ENCODE results near the gene SCRN2.
A peak's percentile ranks its signal among the peaks of the same experiment; 100 is the strongest.

SCRN2 gene

DNA sequence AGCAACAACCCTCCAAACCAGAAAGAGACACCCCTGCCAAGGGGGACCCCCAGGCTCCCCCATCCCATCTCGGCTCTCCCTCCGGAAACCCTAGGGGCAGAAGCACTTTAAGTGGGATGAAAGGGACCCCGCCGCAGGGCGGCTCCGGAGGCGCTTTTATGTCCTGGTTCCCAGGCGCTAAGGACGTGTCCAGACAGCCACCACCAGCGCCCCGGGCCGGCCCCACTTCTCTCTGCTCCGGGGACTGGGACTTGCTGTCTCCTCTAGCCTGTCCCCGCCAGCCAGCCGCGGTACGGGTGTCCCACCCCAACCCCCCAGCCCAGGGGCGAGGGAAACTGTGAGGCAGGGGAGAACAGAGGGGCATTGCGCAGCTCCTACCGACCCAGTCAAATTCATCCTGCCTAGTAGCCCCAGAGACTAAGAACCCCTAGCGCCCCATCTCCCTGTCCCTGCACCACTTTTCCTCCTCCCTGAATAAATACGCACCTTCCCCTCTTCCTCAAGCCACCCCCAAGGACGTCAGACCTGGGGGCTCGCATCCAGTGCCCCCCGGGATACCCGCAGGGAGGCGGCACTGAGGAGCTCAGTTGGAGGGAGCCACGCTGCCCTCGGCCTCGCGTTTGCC, 5.8 kb upstream of the SCRN2 start:
- FAIRE-seq (no peak), DNase-seq (ENCODE audit: low spot score) (no peak)

GRCh38 chr17:47845716-47846075, 4.6 kb upstream of the SCRN2 start:
- FAIRE-seq = no peak
- no peak for DNase-seq (ENCODE audit: low spot score)

DNA sequence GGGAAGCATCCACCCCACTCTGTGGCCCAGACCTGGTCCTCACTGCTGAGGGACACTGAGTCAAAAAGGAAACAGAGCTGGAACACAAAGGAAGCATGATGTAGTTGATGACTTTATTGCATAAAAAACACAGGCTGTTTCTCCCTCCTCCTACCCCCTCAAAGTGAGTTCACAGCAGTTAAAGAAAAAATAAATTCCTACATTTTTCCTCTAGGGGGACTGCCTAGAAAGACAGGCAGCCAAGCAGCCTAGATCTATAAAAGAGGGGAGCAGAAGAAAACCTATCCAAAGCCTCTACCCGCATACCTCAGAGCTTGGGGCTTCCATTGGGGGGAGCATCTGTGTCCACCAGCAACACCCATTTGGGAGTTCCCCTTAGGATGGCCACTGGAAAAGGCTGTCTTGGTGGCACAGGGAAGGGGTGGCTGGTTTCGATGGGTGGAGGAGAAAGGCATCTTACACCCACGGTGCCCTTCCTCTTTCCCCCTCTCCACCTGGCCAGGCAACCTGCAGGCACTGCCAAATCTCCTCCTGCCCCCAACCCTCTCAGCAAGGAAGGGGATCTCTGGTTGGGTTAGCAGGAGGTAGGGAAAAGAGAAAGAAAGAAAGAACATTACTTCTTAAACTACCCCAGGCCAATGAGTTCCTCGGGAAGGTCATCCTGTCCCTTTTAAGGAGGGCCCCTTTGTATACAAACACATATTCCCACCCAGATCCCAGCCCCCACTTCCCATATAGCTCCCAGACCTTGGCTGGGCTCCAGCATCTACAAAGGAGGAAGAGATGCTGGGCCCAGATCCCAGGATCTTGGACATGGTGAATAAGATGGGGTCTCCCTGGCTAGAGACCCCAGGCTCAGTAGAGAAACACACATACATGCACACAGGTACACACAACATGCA, 4.0 kb upstream of the SCRN2 start:
- no peak for FAIRE-seq
- peak; percentile 32 for DNase-seq (ENCODE audit: low spot score)

DNA sequence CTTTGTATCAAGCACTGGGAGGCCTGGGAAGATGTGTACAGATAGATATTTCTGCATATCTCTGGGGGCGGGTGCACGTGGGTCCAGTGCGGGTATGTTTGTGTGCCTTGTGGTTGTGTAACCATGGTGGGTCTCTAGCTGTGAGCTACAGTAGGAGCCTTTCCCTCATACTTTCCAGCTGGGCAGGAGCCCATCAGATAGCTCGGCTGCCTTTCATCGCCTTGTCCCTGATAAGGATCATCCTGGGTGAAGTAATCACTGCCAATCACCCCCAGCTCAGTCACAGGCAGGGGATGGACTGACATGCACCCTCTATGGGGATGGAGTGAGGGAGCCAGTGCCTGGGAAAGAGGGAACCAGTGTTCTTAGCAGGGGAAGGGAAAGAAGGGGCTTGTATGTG, 3.2 kb upstream of the SCRN2 start:
- FAIRE-seq (no peak), DNase-seq (ENCODE audit: low spot score) (no peak)

- DNase-seq (ENCODE audit: low spot score) (no peak), FAIRE-seq (no peak)
Observed at GRCh38 chr17:47843391-47843730, 2.3 kb upstream of the SCRN2 start.

DNA sequence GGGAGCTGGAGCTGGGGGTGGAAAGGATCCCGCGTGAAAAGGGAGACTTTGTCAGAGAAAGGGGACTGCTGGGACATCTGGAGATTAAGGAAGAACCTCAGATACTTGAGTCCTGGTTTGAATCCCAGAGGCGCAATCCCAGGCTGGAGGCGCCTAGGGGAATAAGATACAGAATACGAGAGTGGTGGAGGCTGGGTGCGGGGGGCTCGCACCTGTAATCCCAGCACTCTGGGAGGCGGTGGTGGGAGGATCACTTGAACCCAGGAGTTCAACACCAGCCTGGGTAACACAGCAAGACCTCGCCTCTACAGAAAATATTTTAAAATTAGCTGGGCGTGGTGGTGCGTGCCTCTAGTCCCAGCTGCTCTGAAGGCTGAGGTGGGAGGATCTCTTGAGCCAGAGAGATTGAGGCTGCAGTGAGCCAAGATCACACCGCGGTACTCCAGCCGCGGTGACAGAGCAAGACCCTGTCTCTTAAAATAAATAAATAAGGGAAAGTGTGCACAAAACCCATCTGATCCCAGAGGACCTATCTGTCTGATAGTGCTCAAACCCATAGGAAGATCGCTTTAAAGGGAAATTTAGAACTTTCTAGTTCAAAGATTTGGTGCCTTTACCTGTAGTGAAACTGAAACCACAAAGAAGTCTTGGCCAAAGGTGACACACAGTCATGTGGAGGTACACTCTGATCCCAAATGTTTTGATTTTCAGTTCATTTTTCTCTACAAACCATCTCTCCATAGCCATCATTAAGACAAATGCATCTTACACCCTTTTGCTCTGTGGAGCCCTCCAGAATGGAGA, 617 bp upstream of the SCRN2 start:
- DNase-seq (ENCODE audit: low spot score) (no peak), FAIRE-seq (no peak)

- DNase-seq (ENCODE audit: low spot score) = no peak
- FAIRE-seq = no peak
Observed at GRCh38 chr17:47840001-47840741, 902 bp downstream of the SCRN2 start.

DNA sequence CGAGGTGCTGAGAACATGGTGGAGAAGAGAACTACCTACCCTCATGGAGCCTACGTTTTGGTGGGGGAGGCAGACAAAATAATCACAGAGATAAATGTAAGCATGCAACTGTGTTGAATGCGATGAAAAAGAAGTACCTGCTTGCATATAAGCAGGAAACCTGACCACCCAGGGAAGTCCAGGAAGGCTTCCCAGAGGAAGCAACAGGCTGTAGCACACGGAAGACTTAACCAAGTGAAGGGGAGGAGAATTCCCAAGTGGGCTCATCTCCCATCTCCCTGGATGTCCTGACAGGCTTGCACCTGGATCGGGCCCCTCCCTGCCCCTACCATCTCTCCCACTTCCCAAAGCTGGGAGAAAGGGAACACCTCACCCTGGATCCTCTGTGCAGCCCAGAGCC, 2.0 kb downstream of the SCRN2 start:
- DNase-seq (ENCODE audit: low spot score) (no peak), FAIRE-seq (no peak)

DNA sequence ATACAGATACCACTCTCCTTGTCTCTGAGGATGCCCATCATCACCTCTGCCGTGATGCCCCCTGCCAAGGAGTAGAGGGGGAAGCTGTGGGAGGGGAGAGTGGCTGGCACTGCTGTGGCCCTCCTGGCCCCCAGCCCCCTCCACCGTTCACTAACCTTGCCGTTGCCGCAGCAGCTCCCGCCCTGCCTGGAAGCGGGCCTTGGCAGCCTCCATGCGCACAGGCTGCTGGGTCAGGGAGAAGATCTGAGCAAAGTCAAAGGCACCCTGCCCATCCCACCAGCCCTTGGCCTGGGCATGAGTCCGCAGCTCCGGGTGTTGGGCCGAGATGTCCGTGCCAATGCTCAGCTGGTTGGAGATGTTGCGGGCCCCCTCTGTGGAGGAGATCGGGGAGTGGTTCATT, 2.4 kb downstream of the SCRN2 start:
- no peak for DNase-seq (ENCODE audit: low spot score)
- no peak for FAIRE-seq

GRCh38 chr17:47837401-47838039, 3.6 kb downstream of the SCRN2 start:
- DNase-seq (ENCODE audit: low spot score) (no peak), FAIRE-seq (no peak)

DNA sequence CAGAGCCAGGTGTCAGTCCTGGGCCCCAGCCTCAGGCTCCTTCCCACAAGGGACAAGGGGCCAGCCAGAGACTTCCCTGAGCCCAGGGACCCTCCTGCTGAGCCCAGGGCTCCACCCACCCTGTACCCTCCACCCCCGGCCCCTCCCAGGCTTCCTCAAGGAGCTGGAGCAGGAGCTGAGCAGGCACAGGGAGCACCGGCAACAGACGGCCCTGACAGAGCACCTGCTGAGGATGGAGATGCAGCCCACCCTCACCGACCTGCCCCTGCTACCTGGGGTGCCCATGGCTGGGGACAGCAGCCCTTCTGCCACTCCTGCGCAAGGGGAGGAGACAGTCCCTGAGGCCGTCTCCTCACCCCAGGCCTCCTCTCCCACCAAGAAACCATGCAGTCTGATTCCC, 4.5 kb downstream of the SCRN2 start:
- FAIRE-seq = no peak
- DNase-seq (ENCODE audit: low spot score) = no peak

GRCh38 chr17:47834756-47835155, 6.3 kb downstream of the SCRN2 start:
- DNase-seq (ENCODE audit: low spot score) (no peak), FAIRE-seq (no peak)

DNA sequence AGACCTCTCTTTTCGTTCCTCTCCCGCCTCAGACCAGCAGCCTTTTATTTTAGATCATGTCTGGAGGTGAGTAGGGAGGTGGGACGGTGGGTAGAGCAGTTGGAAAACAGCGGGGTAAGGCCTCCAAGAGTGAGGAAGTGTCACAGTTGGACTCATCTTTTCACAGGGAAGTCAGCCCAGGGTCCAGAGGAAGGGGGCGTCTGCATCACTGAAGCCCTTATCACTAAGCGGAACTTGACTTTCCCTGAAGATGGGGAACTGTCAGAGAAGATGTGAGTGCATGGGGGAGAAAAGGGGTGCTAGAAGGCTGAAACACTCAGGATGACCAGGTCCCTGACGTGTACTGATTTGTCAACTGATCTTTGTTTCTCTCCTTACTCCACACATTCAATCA, 9.1 kb downstream of the SCRN2 start:
- no peak for DNase-seq (ENCODE audit: low spot score)
- FAIRE-seq = no peak

DNA sequence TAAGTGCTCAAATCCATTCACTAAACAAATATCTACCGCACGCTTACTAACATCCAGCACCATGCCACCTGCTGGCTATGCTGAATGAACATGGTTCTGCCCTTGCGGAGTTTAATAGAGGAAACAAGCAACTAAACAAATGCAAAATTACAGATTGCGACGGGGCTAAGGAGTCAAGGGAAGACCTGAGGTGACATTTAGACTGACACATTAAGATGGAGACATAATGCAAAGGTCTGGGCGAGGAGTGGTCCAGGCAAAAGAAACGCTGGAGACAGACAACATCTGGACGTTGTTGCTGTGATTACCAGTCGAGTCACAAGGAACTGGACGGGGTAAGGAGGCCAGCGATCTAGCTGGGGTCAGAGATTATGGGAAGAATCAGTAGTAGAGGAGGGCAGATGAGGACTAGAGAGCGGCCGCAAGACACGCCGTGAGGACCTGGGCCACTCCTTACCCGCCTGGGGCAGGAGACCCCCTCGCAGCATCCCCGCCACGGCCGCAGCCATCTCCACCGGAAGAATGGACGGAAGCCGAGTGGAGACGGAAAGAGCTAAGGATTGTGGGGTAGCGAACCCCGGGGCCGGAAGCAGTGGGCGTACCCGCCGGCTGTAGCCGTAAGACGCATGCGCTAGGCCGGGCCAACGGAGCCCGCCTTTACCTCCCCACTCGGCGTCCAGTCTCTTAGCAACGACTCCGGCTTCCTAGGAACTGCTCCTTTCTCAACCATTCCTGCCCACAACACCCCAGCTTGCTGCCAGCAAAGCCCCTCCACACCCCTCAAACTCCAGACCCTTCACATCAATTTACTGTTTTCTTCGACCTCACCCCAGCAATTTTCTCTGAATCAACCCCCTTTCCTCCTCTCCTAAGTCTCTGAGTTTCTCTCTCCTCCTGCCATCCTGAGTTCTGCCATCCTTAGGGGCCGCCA, 9.8 kb downstream of the SCRN2 start, which contains the start of the genes LRRC46 and MRPL10:
Gene LRRC46 (plus strand): TSS at position 668 of the 931 bp plus-strand sequence. CDS start 320 bp downstream, outside the sequence.
Gene MRPL10 (minus strand): TSS at position 539 of the 931 bp plus-strand sequence. CDS start 30 bp downstream, at position 509.
- DNase-seq (ENCODE audit: low spot score) = peak; percentile 99
- FAIRE-seq = peak; percentile 66

DNA sequence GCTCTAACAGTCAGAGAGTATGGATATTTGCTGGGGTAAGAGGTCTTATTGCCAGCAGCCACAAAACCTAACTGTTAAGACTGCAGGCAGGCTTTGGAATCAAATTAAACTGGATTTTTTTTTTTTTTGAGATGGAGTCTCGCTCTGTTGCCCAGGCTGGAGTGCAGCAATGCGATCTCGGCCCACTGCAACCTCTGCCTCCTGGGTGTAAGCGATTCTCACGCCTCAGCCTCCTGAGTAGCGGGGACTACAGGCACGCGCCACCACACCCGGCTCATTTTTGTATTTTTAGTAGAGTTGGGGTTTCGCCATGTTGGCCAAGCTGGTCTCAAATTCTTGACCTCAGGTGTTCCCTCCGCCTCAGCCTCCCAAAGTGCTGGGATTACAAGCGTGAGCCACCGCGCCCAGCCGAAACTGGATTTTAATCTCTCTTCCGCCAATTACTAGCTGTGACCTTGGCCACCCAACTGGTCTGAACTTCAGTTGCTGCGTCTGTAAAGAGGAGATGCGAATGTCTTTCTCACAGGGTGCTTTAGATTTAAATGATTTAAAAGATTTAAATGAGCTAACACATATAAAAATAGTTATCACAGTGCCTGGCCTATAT, 10.6 kb downstream of the SCRN2 start:
- FAIRE-seq (no peak), DNase-seq (ENCODE audit: low spot score) (no peak)

GRCh38 chr17:47829870-47830269, 11.2 kb downstream of the SCRN2 start:
- no peak for DNase-seq (ENCODE audit: low spot score)
- FAIRE-seq = no peak

GRCh38 chr17:47823519-47823918, 17.6 kb downstream of the SCRN2 start:
- FAIRE-seq (no peak), DNase-seq (ENCODE audit: low spot score) (no peak)

DNA sequence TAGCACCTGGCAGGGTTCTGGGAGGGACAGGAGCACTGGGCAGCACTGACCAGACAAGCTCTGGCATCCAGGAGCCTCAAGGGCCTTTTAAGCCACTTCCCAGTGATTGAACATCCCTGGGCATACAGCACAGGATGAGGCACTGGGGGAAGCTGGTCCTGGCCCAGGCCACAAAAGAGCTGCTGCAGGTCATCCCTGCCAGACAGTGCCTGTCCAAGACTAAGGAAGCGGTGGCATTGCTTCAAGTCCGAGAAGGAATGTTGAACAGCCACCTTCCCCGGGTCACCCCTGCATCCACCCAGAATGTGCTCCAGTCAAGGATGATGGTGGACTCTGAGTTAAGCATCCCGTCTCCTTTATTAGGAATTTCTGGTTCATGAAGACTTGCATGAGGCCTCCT, 18.3 kb downstream of the SCRN2 start:
- FAIRE-seq (no peak), DNase-seq (ENCODE audit: low spot score) (no peak)
